ENCODE measurements around the gene KRTAP10-10.
"Not testable (repeated sequence)": the region's sequence is repeated elsewhere in the genome, so short reads cannot be mapped to it uniquely, and the experiment has no call there.

KRTAP10-10 gene, protein sequence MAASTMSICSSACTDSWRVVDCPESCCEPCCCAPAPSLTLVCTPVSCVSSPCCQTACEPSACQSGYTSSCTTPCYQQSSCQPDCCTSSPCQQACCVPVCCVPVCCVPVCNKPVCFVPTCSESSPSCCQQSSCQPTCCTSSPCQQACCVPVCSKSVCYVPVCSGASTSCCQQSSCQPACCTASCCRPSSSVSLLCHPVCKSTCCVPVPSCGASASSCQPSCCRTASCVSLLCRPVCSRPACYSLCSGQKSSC

DNA sequence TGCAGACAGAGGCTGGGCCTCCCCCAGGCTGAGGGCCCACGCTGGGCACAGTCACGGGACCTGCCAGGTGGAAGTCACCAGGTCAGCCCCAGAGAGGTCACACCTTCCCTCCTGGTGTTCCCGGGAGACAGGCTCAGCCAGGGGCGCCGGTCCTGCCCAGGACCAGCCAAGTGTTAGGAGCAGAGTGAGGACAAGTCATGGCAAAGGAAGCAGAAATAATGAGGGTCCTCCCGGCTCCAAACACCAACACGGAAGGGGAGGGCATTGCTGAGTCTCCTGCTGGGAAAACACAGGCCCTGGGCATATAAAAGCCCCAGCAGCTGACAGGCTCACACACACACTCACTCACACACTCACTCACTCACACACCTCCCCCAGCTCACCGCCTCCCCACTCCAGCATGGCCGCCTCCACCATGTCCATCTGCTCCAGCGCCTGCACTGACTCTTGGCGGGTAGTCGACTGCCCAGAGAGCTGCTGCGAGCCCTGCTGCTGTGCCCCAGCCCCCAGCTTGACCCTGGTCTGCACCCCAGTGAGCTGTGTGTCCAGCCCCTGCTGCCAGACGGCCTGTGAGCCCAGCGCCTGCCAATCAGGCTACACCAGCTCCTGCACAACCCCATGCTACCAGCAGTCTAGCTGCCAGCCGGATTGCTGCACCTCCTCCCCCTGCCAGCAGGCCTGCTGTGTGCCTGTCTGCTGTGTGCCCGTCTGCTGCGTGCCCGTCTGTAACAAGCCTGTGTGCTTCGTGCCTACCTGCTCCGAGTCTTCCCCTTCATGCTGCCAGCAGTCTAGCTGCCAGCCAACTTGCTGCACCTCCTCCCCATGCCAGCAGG lies at the start of gene KRTAP10-10:
Gene KRTAP10-10, plus strand, starts transcription at position 339 of the 833 bp plus-strand sequence. Its CDS starts 62 bp downstream, at position 401.
- DNase-seq = no peak

DNA sequence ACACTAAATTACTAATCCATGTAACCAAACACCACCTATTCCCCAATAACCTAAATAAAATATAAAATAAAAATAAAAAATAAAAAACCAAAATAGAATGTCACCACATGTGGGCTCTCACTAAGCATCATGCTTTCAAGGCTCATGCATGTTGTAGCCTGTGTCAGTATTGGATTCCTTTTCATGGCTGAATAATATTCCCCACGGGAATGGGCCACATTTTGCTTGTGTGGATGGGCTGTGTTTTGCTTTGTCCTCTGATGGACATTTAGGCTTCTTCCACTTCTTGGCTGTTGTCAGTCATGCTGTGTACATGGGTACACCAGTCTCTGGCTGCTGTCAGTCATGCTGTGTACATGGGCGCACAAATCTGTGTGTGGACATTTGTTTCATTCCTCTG lies 48.1 kb upstream of the KRTAP10-10 start:
- DNase-seq = no peak

DNA sequence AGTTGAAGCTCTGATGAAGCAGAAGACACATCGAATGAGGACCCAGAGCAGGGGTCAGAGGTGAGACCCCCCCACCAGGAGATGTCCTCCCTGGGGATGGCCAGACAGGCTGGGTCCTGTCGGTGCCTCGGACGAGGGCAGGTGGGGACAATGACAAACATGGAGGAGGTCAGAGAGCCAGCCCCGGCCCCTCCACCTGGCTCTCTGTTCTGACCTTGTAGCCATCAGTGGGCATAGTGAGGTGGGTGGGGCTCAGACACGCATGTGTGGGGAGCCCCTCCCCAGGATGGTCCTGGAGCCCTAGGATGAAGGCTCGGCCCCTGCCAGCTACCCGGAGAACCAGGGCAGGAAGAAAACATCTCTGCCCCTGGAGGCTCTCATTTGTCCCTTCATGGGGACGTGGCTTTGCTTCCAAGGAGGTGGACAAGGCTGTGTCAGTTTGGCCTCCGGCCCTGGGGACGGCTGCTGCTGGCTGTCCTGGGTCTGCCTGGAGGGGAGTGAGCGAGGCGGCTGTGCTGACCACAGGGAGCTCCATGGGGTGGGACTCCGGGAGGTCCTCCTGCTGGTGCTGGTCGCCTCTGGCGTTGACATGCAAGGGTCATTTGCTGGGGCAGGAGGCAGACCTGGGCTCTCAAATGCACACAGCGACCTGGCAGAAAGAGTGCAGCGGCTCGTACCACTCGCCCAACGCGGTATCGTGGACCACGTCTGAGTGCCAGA lies 47.4 kb upstream of the KRTAP10-10 start:
- no peak for DNase-seq

DNA sequence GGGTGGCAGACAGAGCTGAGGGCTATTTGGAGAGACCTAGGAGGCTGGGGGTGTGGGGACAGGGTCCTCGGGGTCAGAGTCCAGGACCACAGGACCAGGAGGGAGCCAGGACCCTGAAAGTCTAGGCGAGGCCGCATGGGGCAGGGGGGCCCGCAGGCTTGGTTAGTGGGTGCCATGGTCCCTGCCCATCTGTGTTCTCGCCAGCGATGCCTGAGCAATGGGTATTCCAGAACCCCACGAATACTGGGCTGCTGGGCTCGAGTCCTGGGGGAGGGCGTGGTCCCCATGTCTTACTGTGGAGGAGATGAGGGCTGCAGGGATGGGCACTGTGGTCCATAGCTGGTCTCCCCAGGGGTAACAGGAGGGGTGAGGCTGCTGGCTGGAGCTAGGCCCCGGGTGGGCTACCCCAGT lies 46.8 kb upstream of the KRTAP10-10 start:
- no peak for DNase-seq

DNA sequence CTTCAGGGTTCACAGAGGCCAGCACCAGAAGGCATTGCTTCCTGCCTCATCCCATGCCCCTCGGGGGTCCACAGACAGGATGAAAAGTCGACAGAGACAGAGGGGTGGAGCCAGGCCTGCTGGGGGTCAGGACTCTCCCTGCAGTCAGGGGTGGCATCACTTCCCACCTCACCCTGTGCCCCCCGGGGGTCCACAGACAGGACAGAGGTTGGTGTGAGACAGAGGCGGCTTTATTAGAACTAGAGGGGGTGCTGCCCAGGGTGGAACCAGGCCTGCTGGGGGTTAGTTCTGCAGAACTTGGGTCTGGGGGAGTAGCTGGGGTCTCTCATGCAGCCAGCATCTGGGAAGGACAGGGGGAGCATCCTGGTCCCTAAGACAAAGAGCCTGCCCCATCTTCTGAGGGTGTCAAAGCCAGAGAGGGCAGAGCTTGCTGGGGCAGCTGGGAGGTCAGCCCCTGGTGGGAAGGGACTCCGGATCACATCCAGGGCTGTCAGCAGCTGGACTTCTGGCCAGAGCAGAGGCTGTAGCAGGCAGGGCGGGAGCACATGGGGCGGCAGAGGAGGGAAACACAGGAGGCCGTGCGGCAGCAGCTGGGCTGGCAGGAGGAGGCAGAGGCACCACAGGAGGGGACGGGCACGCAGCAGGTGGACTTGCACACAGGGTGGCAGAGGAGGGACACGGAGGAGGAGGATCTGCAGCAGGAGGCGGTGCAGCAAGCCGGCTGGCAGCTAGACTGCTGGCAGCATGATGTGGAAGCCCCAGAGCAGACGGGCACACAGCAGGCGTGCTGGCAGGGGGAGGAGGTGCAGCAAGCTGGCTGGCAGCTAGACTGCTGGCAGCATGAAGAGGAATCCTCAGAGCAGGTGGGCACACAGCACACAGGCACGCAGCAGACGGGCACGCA lies 46.0 kb upstream of the KRTAP10-10 start:
- not testable (repeated sequence) for DNase-seq

DNA sequence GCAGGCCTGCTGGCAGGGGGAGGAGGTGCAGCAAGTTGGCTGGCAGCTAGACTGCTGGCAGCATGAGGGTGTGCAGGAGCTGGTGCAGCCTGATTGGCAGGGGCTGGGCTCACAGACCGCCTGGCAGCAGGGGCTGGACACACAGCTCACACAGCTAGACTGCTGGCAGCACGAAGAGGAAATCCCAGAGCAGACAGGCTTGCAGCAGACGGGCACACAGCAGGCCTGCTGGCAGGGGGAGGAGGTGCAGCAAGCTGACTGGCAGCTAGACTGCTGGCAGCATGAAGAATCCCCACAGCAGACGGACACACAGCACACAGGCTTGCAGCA lies 45.4 kb upstream of the KRTAP10-10 start:
- not testable (repeated sequence) for DNase-seq

DNA sequence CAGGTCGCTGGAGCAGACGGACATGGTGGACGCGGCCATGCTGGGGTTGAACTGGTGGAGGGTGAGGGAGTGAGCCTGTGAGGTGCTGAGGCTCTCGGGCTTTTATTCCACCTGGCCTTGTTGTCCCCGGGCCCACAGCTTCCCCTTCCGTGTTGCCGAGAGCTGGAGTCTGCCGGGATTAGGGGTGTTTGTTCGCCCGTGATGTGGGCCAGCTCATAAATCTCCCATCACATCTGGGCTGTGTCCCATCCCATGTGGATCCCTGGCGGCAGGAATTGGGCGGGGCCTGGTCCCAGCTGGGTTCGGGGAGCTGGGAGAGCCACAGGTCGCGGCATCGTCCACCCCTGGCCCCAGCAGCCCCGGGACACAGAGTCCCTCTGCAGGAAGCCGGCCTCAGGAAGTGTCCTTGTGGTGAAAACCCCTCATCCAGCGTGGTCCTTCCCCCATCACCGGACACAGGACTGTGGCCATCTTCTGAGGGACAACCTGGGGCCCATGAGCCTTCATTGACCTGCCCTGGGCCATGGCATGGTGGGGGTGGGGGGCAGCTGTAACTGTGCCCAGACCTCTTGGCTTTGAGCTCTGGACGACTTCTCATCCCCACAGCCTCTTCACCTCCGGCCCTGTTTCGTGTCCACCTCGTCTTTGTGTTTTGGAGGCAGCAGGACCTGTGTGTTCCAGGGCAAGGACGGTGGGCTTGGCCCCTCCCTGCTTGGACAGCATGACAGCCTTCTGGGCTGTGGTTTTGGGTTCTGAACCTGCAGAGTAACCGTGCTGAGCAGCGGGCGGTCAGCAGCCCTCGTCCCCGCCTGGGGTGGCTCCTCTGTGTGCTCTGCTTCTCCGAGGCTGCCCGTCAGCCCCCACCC lies 44.5 kb upstream of the KRTAP10-10 start, which contains the start of gene KRTAP10-6:
Gene KRTAP10-6, minus strand, starts transcription at position 60 of the 866 bp plus-strand sequence. Its CDS starts 21 bp downstream, at position 39.
- DNase-seq = no peak

DNA sequence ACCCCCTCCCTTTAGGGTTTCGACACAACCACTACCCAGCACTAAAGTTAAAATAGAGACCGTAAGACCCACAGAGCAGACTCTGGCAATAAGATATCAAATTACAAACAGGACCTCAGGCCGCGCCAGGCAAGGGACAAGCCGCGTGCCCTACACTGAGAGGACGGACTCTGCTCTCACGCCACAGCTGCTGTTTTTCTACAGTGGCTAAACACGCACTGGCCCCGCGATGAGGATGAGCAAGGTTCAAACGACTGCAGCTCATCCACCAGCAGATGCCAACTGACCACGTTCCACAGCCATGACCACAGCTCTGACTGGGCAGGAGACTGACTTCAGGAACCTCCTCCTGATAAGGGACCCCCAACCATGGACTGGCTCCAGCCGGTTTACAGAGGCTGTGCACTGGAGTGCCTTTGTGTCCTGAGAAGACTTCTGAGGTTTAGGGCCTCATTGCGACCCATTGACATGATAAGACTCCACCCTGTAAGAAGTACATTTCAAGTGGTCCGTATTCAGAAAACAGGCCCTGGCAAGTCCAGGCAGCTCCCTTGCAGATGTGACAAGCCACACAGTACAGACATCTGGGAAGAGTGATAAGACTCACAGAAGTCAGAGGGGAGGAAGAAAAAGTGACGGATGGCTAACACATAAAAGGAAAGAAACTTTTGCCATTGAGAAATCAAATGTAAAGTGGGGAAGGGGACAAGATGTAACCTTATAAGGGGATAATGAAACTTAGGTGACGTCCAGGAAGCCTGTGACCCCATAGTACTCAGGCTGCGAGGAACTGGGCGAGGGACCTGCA lies 43.4 kb upstream of the KRTAP10-10 start:
- no peak for DNase-seq

DNA sequence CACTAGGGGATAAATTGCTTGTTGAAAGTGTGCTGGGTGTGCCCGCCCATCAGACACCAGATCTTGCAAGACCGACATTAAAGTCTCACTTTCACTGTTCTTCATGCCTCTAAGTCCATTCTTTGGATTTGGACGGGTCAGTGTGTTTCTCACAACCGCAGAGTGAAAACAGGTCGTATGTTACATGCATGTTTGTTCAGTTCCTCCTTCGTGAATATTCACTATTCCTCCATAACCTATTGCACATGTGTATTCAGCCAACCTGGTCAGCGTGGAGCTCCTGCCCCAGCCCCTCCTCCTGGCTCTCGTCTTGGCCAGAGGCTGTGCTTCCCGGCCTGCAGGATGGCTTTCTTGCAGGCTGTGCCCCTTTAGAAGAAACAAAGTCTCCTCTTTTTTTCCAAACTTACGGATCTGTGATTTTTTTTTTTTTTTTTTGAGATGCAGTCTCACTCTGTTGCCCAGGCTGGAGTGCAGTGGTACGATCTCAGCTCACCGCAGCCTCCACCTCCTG lies 42.7 kb upstream of the KRTAP10-10 start:
- no peak for DNase-seq

DNA sequence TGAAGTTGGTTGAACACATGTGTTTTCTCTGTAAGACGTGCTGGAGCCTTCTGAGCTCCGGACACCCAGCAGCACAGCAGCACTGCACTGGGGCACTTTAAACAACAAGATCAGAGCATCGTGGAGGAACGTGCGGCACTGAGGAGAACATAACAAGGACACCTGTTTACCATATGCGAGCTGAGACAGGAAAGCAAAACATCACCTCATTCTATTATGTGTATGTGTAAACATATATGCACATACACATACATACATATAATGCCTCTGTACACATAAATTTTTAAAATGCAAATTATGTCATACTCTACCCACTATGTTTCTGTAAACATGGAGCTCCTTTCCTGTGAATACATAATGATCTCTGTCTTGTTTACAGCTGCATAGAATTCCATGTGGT lies 41.6 kb upstream of the KRTAP10-10 start:
- DNase-seq = no peak

DNA sequence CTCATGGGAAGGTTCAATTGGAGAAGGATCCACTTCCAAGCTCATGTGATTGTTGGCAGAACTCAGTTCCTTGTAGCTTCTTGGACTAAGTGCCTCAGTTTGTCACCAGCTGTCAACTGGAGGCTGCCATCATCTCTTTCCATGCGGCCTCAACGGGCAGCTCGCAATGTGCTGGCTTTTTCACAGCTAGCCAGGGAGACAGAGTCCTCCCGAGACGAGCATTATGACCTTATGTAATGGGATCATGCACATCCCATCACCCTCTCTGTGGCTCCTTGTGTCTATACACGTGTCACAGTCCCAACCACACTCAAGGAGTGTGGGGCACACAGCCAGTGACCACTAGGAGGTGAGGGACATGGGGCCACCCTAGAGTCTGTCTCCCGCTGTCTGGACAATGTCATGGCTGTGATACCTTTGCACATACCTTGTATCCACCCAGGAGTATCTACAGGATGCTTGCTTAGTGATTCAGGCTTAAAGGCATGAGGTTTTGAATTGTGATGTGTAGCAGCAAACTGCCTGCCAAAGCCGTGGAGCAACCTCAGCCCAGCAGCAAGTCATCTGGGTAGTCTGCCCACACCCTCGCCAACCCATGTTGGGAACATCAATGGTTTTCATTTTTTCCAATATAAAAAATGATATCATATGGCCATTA lies 41.0 kb upstream of the KRTAP10-10 start:
- DNase-seq = no peak

DNA sequence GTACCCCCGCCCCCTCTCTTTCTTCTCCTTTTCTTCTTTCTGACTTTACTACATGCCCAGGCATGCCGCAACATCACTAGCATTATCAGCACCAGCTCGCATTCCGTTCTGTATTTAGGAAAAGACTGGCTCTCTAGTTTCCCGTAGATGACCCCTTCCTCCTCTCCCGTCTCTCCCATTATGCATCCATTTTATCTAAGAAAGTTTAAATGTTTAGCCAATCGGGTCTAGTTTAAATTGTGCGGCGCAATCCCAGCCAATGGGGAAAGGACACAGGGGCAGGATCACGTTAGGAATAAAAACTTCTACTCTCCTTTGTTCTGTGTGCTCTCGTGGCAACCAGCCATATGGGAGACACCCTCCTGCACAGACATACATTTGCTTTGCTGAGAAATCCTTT lies 39.1 kb upstream of the KRTAP10-10 start:
- DNase-seq = no peak

DNA sequence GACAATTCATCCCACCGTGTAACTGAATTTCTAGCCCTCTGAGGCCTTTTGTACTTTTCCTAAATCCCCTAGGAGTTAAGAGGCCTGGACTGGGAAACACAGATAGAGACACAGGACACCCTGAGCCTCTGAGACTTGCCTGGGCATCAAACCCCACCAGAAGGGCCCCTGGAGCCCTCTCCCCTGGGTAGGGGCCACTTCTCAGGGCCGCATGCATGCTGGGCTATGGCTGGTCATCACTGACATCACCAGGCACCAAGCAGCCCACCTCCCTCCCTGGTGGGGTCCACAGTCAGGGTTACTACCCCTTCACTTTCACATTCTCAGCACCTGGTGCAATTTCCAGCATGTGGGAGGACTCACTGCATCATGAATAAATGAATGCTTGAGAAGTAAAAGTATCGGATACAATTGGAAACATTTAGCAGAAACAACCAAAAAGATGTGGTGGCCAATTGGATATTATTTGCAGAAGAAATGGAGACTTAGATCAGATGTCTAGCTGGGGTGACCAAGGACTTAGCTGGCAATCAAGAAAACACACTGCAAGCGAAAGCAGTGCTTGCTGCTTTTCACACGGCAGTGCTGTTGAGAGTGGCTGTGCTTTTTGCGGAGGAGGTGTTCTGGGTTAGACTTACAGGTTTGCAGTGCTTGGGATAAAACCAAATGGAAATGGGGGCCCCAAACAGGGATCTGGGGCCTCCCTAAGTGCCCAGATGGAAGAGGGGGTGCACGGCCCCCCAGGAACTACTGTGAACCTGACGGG lies 37.7 kb upstream of the KRTAP10-10 start:
- DNase-seq = no peak

DNA sequence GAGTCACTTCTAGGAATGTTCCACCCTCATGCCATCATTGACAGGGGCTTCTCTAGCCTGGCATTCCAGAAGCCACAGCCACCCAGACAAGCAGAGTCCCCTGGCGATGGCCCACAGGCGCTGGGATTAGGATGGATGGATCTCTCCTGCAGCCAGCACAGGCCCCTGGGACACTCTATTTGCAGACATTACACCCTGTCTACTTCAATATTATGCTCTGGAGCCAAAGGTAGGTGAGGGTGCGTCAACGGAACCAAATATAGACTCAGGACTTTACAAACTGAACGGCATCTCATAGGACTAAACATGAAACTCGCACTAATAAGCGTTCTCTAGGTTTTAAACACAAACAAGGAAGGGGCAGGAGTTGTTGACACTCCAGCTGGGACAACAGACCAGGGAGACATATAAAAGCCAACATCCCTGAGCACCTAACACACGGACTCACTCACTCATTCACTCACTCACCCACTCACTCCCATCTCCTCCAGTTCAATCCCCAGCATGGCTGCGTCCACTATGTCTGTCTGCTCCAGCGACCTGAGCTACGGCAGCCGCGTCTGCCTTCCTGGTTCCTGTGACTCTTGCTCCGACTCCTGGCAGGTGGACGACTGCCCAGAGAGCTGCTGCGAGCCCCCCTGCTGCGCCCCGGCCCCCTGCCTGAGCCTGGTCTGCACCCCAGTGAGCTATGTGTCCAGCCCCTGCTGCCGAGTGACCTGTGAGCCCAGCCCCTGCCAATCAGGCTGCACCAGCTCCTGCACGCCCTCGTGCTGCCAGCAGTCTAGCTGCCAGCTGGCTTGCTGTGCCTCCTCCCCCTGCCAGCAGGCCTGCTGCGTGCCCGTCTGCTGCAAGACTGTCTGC lies 36.8 kb upstream of the KRTAP10-10 start, which contains the start of gene KRTAP10-7:
Gene KRTAP10-7, plus strand, starts transcription at position 480 of the 861 bp plus-strand sequence. Its CDS starts 25 bp downstream, at position 505.
- not testable (repeated sequence) for DNase-seq

DNA sequence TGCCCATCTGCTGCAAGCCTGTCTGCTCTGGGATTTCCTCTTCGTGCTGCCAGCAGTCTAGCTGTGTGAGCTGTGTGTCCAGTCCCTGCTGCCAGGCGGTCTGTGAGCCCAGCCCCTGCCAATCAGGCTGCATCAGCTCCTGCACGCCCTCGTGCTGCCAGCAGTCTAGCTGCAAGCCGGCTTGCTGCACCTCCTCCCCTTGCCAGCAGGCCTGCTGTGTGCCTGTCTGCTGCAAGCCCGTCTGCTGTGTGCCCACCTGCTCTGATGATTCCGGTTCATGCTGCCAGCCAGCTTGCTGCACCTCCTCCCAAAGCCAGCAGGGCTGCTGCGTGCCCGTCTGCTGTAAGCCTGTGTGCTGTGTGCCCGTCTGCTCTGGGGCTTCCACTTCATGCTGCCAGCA lies 36.1 kb upstream of the KRTAP10-10 start:
- not testable (repeated sequence) for DNase-seq

DNA sequence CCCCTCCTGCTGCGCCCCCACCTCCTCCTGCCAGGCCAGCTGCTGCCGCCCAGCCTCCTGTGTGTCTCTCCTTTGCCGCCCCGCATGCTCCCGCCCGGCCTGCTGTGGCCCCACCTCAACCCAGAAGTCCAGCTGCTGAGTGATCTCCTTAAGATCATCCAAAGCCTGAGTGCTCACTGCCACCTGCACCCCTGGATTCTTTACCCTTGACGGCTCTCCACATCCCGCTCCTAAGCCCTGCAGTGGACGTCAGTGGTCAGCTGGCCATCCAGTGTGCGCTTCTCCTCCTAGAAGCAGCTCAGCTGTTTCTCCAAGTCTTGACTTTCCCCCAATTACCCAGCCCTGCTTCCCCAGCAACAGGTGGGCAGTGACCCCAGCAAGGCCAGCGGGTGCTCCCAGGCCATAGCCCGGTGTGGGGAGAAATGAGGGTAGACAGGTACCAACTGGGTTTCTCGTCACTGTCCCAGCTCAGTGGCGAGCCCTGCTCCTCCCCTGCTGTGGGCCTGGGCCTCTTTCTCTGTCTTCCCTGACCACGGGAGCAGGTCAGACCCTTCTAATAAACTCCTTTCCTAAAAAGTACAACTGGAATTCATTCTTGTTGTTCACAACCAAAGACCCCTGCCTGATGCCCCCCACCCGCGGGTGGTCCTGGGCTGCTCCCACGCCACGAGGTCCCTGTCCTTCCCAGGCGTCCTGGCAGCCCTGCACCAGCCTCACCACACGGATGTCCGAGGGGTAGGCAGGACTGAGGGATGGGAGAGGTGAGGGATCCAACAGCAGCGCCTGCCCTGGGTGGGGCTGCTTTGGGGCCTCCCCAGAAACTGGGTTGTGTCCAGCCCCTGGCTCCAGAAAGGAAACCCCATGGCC lies 35.3 kb upstream of the KRTAP10-10 start:
- DNase-seq = no peak

DNA sequence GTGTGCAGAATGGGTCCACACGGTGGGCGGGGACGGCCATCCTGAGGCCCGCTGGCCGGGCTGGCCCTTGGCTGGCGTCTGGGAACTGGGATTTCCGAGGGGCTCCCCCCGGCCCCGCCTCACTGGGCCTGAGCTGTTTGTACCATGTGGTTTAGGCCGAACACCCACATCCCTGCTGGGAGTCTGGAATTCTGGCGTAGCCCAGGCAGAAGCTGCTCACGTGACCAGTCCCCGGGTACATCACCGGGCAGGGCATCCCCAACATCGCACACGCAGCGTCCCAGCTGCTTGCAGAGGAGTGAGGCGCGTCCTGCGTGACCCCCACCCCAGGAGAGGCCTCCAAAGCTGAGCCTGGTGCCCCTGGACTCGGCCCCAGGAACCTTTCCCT lies 34.7 kb upstream of the KRTAP10-10 start:
- no peak for DNase-seq

All from CD4-positive, alpha-beta T cell treated with Interleukin-4 for 1 hour (primary cell).